Epithelial cell of proximal tubule (primary cell): ENCODE data around the gene ARPP21. TPM values are rescaled to one million over a fixed set of nuclear protein-coding genes. Genes with fewer than 3 reads are reported as not detected.
"Not testable (repeated sequence)": the region's sequence is repeated elsewhere in the genome, so short reads cannot be mapped to it uniquely, and the experiment has no call there.

Experiments used
- DNase-seq: peaks from one replicate; pipeline ENCODE4 v3.0.0-alpha.2; 2011; ENCODE audit warnings: low read depth
- H3K4me3 ChIP-seq: 2 replicates; pipeline ENCODE4 v1.5.1; 2011; ENCODE audit warnings: low read depth, mild to moderate bottlenecking, low read length
- CTCF ChIP-seq: conservative IDR thresholded peaks from 2 replicates; pipeline ENCODE4 v1.5.1; 2012; ENCODE audit warnings: low read depth, mild to moderate bottlenecking, low read length
- total RNA-seq: library from RNA; depleted of rRNA; stranded (reverse); fragments of >200 nt; gene quantifications from 2 replicates; pipeline ENCODE4 v1.2.3, GENCODE V29; 2015

ARPP21 gene
- total RNA-seq, 1 donor from 2014 or later, result not detected

GRCh38 chr3:35814531-35814930 lies 175.2 kb downstream of the ARPP21 start:
- DNase-seq, result no peak
- H3K4me3 ChIP-seq, result no peak overlapping the region
- TF ChIP-seq CTCF, result no peak

GRCh38 chr3:35815796-35816195 lies 176.5 kb downstream of the ARPP21 start:
- DNase-seq, H3K4me3 ChIP-seq: not testable (repeated sequence)

- H3K4me3 ChIP-seq, result no peak overlapping the region
- TF ChIP-seq CTCF, result no peak
- no peak for DNase-seq
Measured at GRCh38 chr3:35817216-35817615, 177.9 kb downstream of the ARPP21 start.

- no peak overlapping the region for H3K4me3 ChIP-seq
- no peak for DNase-seq
- no peak for TF ChIP-seq CTCF
Measured at GRCh38 chr3:35832140-35832571, 192.8 kb downstream of the ARPP21 start.
